Measurements from ENCODE around the gene WIZ.

Gene WIZ

DNA sequence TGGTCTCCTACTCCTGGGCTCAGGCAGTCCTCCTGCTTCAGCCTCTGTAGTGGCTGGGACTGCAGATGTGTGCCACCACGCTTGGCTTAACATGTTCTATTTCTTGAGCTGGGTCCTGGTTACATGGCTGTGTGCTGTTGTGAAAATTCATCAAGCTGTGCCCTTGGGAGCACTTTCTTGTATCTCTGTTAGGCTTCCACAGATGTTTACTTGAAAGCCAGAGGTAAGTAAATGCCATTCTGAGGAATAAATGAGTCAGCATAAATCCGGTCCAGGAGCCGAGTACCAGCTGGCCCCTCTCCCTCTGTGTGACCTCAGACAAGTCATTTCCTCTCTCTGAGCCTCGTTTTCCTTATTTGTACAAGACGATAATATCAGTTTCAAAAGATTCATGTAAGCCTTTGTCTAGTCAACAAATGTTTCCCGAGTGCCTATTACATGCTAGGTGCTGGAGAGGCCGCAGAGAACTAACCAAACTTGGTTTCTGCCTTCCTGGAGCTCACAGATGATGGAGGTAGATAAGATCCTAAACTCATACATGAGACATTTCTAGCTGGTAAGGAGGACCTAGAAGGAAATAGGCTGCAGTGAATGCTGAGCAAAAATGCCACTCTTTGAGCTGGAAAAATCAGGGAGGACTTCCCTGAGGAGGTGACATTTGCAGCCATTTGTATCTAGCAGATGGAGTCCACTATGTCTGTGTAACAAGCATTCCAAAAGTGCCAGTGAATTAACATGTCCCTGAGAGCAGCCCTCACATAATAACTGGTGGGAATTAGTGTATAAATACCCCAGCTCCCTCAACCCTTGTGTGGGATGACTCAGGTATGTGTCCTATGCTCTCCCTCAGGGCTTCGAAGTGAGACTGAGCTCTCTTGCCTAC is 17.3 kb upstream of the WIZ start:
- DNase-seq = no peak

DNA sequence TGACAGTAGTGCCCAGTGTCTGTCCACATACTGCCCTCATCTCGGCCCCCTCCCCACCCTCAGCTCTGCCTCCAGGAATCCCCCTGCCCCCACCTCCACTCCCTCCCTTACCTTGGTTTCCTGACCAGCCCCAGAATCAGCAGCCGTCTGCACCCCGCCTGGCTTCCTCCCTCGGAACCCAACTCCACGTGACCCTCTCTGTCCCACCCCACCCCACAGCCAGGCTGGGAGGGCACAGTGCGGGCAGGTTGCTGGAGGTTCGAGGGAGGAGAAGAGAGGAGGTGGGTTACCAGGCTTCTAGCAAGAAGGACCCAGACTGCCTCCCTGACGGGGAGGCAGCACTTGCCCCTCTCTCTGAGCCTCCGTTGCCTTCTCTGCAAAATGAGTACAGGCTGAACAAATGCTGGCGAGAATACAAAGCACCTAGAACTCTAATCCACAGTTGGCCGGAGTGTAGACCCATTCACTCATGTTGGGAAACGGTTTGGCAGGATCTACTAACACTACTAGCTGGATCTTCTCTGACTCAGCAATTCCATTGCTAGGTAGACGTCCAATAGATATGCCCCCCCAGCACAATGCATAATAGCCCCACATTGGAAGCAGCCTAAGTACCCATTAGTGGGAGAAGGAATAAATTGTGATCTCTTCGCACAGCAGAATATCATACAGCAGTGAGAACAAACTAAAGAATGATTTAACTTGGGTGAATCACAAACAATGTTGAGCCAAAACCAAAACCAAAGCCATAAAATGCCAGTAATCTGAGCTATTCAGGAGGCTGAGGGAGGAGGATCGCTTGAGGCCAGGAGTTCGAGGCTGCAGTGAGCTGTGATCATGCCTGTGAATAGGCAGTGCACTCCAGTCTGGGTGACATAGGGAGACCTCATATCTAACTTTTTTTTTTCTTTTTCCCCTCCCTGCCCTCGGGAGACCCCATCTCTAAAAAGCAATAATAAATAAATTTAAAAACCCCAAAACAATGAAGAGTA is 14.9 kb upstream of the WIZ start, which contains the start of gene RASAL3:
Gene RASAL3 (minus strand): TSS at position 151 of the 992 bp plus-strand sequence. CDS start 186 bp downstream, outside the sequence.
- DNase-seq = no peak

DNA sequence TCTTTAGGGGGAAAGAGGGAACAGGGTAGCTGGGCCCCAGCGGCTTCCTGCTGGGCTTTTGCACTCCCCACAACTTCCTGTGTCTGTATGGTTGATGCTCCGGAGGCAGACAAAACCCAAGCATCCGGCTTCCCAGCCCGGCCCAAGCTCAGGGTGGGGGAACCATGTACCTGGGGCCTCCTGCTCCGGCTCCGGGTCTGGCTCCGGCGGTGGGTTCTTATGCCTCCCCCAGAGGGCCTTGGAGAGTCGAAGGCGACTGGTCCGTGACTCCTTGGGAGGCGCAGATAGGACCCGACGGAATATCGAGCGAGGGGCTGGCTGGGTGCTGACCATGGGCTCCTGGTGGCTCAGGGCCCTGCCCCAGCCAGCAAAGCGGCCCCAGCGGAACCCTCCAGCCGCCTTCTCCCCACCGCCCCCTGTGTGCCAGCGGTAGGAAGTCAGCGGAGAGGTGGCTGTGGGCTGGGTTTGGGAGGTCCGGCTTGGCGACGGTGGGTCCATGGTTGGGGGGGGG is 14.2 kb upstream of the WIZ start:
- no peak for DNase-seq

DNA sequence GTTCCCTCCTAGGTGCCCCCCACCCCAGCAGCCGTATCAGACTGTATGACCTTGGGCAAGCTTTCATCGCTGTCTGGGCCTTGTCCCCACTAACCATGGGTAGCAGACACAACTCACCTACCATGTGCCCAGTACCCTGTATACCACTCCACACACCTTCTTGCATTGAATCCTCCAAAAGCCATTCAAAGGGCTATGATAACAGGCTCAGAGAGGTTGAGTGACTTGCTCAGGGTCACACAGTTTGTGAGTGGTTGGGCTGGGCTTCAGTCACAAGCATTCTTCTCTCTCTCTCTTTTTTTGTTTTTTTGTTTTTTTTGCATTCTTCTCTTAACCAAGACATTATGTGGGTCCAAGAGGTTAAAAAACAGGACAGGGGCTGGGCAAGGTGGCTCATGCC is 11.9 kb upstream of the WIZ start:
- DNase-seq = no peak

DNA sequence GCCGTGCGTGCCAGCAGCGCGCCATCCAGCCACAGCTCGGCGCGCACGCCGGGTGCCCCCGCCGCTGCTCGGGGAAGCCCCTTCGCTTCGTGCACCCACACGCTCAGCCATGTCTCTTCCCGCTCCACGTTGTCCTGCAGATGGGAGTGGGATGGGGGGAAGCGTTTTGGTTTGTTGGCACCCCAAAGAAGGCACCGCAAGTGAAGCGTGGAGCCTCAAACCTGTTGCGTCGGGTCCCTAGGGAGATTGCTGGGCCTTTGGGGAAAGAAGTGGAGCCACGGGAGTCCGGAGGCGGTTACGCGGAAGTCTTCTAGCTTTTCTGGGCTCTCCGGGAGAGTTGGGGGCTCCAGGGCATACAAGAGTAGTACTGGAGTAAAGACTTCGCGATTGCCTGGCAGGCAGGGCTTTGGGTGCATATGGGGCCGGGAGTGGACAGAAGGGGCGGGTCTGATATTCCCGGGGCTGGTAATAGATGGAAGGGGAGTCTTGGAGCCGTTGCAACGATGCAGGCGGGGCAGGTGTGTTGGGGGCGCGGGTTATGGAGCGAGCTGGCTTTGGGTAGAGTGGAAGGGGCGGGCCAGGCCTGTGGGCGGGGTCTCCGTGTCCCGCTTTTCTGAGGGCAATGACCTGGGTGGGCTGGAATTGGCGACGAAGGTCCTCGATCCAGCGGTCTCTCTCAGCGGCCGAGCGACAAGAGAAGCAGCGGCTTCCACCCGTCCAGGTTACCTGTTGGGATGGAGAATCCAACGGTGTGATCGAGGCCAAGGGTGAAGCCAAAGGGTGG is 8.1 kb upstream of the WIZ start:
- DNase-seq = peak; percentile 32

DNA sequence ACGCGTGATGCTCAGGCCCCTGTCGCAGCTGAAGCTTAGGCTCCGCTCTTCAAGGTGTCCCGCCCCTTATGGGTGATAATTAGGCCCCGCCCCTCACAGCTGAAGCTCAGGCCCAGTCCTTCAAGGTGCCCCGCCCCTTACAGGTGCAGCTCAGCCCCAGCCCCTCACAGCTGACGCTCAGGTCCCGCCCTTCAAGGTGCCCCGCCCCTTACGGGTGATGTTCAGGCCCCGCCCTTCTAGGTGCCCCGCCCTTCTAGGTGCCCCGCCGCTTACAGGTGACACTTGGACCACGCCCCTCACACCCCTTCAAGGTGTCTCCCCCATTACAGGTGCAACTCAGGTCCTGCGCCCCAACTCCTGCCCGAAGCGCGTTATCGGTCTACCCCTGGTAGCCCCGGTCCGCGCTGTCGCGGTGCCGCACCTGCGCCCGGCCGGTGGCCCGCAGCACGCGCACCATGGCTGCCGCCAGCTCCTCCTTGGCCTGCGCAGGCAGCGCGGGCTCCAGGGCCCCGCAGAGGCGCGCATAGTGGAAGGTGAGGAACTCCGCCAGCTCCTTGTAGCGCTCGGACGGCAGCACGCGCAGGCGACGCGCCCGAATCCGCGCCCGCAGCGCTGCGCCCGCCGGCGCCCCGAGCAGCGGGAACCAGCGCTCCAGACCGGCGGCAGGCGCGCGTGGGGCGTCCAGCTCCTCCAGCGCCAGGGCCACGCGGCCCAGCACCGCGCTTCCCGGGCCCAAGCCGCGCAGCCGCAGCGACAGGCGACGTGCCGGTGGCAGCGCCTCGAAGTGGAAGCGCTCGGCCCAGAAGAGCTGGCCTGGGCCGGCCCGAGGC is 7.3 kb upstream of the WIZ start:
- DNase-seq = peak; percentile 84

DNA sequence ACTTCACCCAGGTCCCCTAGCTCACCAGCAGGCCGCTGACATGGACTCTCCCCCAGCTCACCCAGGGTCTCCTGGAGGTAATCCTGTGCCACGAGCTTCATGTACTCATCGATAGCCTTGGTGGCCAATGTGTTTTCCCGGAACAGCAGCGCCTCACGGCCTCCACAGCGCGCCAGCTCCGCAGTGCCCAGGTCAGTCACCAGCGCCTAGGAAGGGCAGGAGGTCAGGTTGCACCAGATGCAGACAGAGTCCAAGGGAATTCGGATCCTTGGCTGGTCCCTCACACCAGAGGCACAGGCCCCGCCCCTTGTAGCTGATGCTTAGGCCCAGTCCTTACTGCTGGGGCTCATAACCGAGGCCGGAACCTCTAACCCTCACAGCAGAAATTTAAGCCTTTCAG is 6.7 kb upstream of the WIZ start:
- DNase-seq = no peak

DNA sequence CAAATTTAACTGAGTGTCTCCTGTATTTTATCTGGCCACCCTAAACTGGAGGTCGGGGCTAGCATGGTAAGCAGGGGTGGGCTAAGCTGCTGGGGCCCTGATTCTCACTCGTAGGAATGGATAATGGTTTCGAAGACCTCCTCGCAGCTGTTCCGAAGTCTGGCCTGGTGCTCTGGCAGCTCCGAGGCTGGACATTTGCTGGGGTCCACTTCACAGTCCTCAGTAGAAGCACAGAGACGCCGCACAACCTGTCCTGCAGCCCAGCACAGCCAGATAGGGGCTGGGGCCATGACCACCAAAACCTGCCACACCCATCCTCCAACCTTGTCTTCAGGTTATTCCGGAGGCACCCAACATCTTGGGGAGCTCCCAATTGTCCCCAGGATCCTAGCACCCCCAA is 6.2 kb upstream of the WIZ start:
- no peak for DNase-seq

DNA sequence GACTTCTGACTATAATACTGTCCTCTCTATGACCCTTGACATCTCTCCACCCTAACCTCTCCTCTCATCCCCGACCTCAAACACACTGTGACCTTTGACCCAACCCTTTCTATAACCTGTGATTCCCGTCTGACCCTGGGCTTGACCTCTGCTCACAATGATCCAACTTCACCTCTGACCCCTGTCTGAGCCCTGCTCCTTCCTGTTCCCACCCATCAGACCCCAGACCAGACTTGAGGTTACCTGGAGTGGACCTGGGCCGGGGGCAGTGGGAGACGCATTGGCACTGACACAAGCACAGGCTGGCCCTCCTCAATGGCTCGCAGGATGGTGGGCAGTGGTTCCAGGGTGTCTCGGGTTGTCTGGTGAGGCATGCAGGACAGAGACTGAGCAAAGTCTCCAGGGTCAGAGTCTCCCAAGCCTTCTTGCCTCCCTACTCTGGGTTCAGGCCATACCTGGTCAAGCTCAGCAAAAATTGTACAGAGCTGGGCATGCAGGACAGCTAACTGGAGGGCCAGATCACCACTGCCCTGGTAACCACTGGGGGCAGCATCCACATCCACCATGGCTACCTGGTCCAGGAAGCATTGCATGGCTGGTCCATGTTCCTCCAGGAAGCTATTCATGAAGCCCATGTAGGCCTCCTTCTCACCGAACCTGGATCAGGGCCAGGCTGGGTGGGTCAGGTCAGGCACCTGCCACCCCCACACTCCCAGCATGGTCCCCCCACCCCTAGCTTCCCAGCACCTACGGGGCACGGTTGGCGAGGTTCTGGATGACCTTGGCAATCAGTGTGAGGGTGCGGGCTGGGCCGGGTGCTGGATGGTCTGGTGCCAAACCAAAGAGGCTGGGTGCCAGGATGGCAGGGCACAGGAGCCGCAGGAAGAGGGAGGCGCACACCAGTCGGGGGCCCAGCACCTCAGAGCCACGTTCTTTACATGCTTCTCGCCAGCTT is 4.4 kb upstream of the WIZ start:
- no peak for DNase-seq

DNA sequence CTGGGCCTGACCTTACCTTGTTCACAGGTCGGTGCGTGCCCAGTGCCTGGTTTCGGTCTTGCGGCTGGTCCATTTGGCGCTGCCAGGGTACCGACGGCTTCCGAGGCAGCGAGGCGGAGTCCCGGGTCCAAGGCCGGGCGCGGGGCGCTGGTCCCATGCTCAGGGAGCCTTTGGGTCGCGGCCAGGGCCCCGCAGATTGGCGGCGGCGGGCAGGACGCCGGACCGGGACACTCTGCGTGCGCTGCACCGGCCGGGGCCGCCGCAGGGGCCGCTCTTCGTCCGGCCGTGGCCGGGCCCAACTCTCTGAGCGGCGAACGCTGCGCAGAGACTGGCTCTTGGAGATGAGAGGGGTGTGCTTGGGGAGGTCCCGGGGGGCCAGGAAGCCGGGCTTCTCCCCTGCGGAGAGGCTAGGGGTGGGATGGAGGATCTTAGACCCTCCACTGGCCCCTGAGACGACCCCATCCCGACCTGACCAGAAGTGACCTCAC is 3.4 kb upstream of the WIZ start:
- no peak for DNase-seq

DNA sequence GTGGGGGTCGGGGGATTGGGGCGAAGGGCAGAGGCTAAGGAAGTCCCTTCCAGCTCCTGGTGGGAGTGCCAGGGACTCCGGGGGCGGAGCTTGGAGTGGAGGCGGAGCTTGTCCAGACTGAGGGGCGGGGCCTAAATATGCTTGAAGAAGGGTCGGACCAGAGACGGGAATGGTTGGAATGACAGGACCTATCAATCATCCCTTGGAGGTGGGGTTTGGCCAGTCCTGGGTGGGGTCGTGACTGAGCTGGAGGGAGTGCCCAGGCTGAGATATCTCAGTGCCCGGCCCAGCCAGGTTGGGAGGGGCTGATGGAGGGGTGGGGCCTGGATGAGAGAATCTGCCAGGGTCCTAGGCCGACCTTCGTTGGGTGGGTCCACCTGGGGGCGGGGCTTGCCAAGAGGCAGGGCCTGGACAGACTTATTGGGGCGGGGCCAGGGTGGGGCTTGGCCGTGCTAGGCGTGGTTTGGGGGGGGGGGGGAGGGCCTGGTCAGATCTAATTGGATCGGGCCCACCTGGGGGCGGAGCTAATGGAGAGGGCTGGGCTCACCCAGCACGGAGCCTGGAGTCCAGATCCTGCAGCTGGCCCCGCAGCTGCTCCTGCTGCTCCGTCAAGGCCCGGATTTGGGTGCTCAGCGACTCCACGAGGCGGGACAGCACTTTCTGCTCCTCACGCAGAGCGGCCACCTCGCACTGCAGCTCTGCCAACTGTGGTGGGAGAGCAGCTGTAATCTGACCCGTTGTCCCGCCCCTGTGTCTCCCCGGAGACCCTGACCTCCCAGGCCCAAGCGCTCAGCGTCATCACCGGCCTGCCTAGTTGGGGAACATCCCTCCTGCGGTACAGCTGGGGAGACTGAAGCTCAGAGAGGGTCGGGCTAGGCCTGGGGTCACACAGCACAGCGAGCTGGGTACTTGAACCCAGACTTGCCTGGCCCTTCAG is 2.6 kb upstream of the WIZ start:
- DNase-seq = peak; percentile 70

DNA sequence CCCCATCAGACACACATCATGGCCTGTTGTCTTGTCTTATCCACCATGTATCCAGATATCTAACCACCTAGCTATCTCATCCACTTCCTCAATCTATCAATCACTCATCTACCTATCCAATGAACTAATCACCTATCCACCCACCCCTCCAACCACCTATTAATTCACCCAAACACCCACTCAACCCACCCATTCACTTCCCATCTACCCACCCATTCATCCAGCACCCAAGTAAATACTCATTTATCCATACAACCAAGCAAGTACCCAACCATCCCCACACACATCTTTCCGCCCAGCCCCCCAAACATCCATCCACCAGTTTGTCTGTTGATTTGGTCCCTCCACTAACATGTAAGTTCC is 753 bp upstream of the WIZ start:
- DNase-seq = no peak

DNA sequence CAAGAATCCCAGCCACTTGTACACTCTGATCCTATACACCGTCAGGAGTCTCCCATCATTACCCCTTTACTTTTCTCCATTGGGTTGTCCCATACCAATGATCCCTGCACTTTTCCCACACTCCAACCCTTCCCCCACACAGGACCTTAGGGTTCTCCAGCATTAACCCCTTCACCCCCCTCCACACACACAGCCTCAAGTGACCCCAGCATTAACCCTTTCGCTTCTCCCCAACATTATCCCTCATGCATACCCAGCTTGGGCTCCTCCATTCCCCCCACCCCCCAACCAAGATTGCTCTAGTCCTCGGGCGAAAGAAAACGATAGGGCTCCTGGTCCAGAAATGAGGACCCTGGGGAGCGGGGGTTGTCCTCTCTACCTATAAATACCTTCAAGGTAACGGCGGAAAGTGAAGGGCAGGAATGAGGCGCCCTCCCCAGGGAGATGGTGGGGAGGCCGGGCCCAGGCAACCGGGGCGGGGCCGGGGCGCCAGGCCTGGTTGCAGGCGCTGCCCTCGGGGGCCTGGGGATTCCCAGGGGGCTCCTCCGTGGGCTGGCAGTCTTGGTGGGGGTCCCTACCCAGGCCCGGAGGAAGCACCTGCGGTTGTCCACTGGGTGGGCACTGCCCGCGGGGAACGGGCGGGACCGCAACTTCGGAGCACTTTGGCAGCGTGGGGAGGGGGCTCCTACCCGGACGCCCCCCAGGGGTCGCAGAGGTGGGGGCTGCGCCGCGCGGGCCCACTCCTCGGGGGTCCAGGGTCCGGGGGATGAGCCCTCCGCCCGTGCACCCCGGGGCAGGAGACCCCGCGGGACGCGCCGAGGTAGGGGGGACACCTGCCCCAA is 757 bp downstream of the WIZ start:
- peak; percentile 35 for DNase-seq

DNA sequence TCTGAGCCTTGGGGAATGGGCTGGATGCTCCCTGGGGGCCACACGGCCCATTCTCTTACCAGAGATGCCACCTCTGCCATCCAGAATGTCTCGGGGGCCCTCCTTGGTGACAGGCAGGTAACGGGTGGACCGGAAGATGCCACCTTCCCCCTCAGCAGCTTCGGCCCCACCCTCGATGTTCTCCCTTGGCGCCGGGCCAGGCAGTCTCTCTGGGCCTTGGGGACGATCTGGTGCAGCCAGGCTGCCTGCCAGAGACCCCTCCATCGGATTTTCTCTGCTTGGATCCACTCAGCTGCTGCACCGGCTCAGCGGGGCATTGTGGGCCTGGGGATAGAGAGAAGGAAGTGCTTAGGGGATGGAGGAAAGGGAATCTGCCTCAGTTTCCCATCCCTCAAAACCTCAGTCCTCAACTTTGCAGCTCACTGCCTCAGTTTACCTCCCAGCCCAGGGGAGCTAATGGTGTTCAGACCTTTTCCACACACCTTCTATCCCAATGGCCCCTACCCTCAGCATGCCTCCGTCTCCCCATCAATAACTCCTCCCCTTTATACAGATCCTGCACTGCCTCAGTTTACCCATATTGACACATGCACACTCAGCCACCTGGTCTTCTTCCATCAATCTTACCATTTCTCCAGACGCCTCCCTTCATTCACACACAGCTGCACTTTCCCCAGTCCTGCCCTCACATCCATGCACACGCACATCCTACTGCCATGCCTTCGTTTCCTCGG is 1.5 kb downstream of the WIZ start:
- peak; percentile 50 for DNase-seq

DNA sequence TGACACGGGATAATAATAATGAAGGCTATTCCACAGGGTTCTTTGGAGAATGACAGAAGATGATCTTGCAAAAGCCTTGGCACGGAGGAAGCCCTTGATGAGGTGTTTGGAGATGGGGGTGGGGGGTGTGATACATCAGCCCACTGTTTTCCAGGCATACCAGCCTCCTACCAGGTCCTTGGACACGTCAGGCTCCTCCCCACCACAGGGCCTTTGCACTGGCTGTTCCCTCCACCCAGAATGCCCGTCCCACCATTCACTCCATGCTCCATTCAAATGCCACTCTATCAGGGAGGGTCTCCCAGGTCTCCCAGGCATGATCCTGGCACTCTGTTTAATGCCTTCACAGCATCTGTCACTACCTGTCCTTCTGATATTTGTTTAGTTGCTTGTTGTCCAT is 2.7 kb downstream of the WIZ start:
- DNase-seq = no peak

DNA sequence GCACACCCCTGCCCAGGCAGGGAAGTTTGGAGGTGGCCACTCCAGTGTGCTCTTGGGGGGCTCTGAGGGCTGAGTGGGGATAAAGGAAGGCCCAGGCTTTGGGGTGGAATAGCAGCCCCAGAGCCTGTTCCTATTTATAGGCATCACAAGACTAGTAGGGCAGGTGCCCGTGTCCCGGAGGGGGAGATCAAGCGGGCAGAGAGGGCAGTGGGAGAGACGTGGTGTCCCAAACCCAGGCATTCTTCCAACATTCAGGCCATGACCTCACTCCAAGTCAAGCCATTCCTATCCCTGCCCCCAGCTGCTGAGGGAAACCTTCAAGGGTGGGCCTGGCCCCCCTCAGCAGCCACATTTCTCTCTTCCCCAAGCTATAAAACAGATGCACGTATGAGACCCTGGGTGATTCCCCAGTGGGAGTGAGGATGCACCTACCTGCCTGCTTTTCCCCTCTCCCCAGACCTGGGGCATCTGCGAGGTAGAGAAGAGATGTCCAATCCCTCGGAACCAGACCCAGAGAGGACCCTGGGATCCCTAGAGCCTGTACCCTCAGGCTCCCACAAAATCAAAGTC is 3.9 kb downstream of the WIZ start:
- no peak for DNase-seq

DNA sequence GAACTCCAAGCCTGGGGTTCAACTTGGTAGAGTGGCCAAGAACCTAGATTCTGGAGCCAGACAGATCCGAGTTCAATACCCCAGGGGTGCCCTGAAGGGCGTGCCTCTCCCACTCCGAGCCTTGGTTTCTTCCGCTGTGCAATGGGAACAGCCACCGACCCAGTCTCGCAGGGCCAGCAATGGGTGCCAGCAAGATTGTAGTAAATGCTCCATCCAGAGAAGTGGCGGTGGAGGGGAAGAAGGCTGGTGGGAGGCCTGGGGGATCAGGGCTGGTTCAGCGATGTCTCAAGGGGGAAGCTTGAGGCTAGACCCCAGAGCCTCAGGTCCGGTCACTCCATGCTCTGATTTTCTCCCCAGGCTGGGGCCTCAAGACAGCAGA is 4.5 kb downstream of the WIZ start:
- DNase-seq = no peak

All from NCI-H69 (cell line).